Measurements from ENCODE around the gene SYNGAP1. TPM values are rescaled to one million over a fixed set of nuclear protein-coding genes. Genes with fewer than 3 reads are reported as not detected.
A peak's percentile ranks its signal among the peaks of the same experiment; 100 is the strongest.

Gene SYNGAP1
- total and polyA plus RNA-seq, 3 experiments from 2014 or later: 1.0 to 24.9 (median 22.6) TPM

DNA sequence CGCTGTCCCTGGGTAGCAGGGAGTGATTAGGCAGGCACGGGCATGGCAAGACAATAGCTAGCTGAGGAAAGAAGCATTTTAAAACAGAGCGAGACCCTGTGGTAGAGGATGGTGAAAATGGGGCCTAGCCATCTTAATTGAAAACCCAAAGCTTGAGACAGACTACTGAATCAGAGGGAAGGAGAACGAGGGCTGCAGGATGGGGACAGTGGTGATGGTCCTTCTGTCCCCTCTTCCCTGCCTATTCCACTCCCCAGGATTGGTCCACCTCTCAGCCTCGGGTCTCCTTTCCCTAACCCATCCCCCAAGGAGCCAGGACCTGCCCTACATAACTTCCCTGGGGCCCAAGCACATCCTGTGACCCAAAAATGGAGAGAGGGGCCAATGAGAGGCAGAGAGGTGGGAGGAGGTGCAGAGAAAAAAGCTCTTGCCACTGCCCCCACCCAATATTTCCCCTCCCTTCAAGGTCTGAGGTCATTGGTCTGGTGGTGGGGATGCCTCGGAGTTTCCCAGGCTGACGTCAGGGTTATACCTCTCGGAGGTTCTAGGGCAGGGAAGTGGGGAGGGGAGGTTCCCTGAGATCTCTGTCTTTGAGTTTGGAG lies 1.1 kb upstream of the SYNGAP1 start:
- peak in 4 of 5 donors; percentile 50 to 76 (median 70) for DNase-seq
- peaks cover 59 to 63% (median 59%) of the 10 kb centered on the region in 3 donors for H3K4me1 Mint-ChIP-seq
- Histone ChIP-seq H3K27me3 (ENCODE audit: insufficient read depth, low read length, poor library complexity, severe bottlenecking) (no peaks in the 10 kb centered on the region), H3K4me3 (ENCODE audit: low read length) (peak overlapping the region; percentile 68), H3K27ac (ENCODE audit: low read depth, low read length) (peak overlapping the region; percentile 90), H3K36me3 (ENCODE audit: insufficient read depth, low read length) (peaks cover 20% of the 10 kb centered on the region), H3K9me3 (ENCODE audit: low read length) (no peaks in the 10 kb centered on the region), H3K4me1 (ENCODE audit: insufficient read depth, low read length) (peaks cover 45% of the 10 kb centered on the region)
- ChIA-PET POLR2A (interaction anchor here (0.5 to 1.6 kb wide), 10 partner anchors 9 to 1589 kb away, joined by 3 to 8 read pairs (median 4); partner anchors contain the start of genes B3GALT4, KIFC1, RPS18 and VPS52), CTCF (interaction anchor here (1.0 to 2.9 kb wide), 5 partner anchors 11 to 170 kb away, joined by 3 to 15 read pairs (median 3); no protein-coding TSS in a partner anchor)
- peaks cover 5 to 40% (median 5%) of the 10 kb centered on the region in 3 donors for H3K36me3 Mint-ChIP-seq
- H3K27ac Mint-ChIP-seq: peak overlapping the region; percentile 89 to 100 (median 100)
- peaks cover 0 to 3% of the 10 kb centered on the region in 2 donors for H3K27me3 Mint-ChIP-seq
- peaks cover 0 to 2% (median 0%) of the 10 kb centered on the region in 5 donors for H3K9me3 Mint-ChIP-seq
- peak overlapping the region; percentile 85 to 95 (median 92) for H3K4me3 Mint-ChIP-seq

DNA sequence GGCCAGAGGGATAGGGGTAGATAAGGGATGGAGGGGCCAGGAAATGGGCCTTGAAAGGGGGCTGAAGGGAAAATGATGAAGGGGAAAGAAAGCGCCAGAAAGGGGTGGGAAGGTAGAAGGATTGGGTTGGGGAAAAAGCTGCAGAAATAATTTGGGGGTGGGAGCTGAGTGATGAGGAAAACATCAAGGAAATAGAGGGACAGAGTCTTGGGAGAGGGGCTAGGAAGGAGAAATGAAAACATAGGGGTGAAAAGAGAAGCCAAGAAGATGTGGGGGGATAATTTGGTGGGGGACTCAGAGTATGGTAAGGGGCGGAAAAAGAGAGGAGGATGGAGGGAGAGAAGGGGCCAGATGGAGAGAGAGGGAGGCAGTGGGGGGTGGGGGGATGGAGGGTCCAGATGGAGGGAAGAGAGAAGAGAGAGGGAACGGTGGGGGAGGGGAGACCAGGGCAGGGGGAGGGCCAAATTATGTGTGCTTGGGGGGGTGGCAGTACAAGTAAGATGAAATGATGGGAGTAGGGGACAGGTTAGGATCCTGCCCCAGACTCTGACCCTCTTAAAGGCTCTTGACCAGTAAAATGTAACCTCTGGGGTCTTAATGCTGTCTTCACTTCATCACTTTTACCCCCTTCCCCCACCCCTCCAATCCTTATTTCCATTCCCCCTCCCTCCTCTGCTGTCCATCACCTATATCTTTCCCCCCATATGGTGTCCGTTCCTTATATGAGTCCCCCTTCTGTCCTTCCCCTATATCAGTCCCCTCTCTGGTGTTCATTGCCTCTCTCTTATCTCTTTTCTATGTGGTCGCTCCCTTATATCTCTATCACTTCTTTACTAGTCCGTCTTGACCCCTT lies 852 bp downstream of the SYNGAP1 start:
- Mint-ChIP-seq H3K4me1 (peaks cover 63 to 66% (median 65%) of the 10 kb centered on the region in 3 donors), H3K9me3 (no peaks in the 10 kb centered on the region), H3K36me3 (peaks cover under 1 to 21% (median 4%) of the 10 kb centered on the region in 3 donors), H3K27ac (peak overlapping the region in 7 of 8 donors; percentile 50 to 90 (median 75)), H3K27me3 (peaks cover 0 to 3% of the 10 kb centered on the region in 2 donors), H3K4me3 (peak overlapping the region in 3 of 7 donors; percentile 12 to 79 (median 50))
- ChIA-PET POLR2A (no interaction called here), CTCF (interaction anchor here (1.3 kb wide), 1 partner anchor 30 kb away, joined by 3 read pairs; no protein-coding TSS in a partner anchor)
- H3K9me3 ChIP-seq (ENCODE audit: low read length): no peaks in the 10 kb centered on the region
- H3K27me3 ChIP-seq (ENCODE audit: insufficient read depth, low read length, poor library complexity, severe bottlenecking): no peaks in the 10 kb centered on the region
- no peak overlapping the region for H3K4me3 ChIP-seq (ENCODE audit: low read length)
- no peak overlapping the region for H3K27ac ChIP-seq (ENCODE audit: low read depth, low read length)
- peaks cover 51% of the 10 kb centered on the region for H3K4me1 ChIP-seq (ENCODE audit: insufficient read depth, low read length)
- H3K36me3 ChIP-seq (ENCODE audit: insufficient read depth, low read length): peaks cover 5% of the 10 kb centered on the region
- no peak for DNase-seq

DNA sequence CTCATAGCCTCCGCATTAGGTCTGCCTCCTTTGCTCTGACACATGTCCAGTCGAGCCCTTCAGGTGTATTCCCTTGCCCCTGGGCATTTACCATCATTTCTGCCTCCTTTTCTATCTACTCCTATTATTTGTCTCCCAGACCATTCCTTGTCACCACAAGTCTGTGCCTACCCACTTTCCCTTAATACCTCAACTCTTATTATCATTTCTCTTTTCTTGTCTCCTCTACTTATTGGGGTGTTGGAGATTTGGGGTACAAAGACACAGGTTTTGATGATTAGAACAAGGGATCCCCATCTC lies 1.4 kb downstream of the SYNGAP1 start:
- Histone ChIP-seq H3K9me3 (ENCODE audit: low read length) (no peaks in the 10 kb centered on the region), H3K36me3 (ENCODE audit: insufficient read depth, low read length) (no peaks in the 10 kb centered on the region), H3K4me3 (ENCODE audit: low read length) (no peak overlapping the region), H3K27ac (ENCODE audit: low read depth, low read length) (no peak overlapping the region), H3K27me3 (ENCODE audit: insufficient read depth, low read length, poor library complexity, severe bottlenecking) (no peaks in the 10 kb centered on the region), H3K4me1 (ENCODE audit: insufficient read depth, low read length) (peaks cover 45% of the 10 kb centered on the region)
- H3K4me1 Mint-ChIP-seq: peaks cover 60 to 63% (median 62%) of the 10 kb centered on the region in 3 donors
- DNase-seq: no peak
- peak overlapping the region in 6 of 8 donors; percentile 30 to 90 (median 60) for H3K27ac Mint-ChIP-seq
- ChIA-PET CTCF (no interaction called here), POLR2A (no interaction called here)
- peaks cover 0 to 16% (median 4%) of the 10 kb centered on the region in 3 donors for H3K36me3 Mint-ChIP-seq
- no peaks in the 10 kb centered on the region for H3K9me3 Mint-ChIP-seq
- peaks cover 0 to 3% of the 10 kb centered on the region in 2 donors for H3K27me3 Mint-ChIP-seq
- peak overlapping the region in 1 of 7 donors; percentile 79 for H3K4me3 Mint-ChIP-seq

DNA sequence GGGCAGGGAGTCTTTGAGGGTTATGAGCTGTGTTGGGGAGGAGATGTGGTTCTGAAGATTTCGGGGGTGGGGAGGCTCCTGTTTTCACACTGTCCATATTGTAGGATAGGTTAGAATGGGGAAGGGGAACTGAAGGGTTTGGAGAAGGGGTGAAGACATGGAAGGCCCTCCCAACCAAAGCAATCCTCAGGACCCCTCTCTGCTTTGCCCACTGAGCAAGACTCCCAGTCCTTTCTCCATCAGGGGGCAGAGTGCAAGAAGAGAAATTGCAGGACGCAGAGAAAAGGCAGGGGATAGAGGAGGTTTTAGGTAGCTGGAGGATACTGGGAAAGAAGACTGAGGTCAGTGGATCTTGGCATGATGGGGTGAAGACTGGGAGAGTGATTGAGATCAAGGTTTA lies 3.9 kb downstream of the SYNGAP1 start:
- no peaks in the 10 kb centered on the region for H3K36me3 ChIP-seq (ENCODE audit: insufficient read depth, low read length)
- no peaks in the 10 kb centered on the region for H3K9me3 Mint-ChIP-seq
- no peak overlapping the region for H3K27ac ChIP-seq (ENCODE audit: low read depth, low read length)
- H3K4me1 Mint-ChIP-seq: peaks cover 57 to 62% (median 61%) of the 10 kb centered on the region in 3 donors
- ChIA-PET CTCF (interaction anchor here (3.5 kb wide), 1 partner anchor 15 kb away, joined by 10 read pairs; no protein-coding TSS in a partner anchor), POLR2A (interaction anchor here (3.0 kb wide), 1 partner anchor 13 kb away, joined by 13 read pairs; the partner anchor contains the start of gene PHF1)
- H3K36me3 Mint-ChIP-seq: peaks cover 0 to 13% (median 0%) of the 10 kb centered on the region in 3 donors
- no peaks in the 10 kb centered on the region for H3K27me3 ChIP-seq (ENCODE audit: insufficient read depth, low read length, poor library complexity, severe bottlenecking)
- peak overlapping the region; percentile 46 to 93 (median 86) for H3K4me3 Mint-ChIP-seq
- peaks cover 0 to 11% of the 10 kb centered on the region in 2 donors for H3K27me3 Mint-ChIP-seq
- DNase-seq: no peak
- H3K4me1 ChIP-seq (ENCODE audit: insufficient read depth, low read length): peaks cover 38% of the 10 kb centered on the region
- H3K9me3 ChIP-seq (ENCODE audit: low read length): no peaks in the 10 kb centered on the region
- H3K4me3 ChIP-seq (ENCODE audit: low read length): no peak overlapping the region
- H3K27ac Mint-ChIP-seq: peak overlapping the region; percentile 80 to 100 (median 99)

DNA sequence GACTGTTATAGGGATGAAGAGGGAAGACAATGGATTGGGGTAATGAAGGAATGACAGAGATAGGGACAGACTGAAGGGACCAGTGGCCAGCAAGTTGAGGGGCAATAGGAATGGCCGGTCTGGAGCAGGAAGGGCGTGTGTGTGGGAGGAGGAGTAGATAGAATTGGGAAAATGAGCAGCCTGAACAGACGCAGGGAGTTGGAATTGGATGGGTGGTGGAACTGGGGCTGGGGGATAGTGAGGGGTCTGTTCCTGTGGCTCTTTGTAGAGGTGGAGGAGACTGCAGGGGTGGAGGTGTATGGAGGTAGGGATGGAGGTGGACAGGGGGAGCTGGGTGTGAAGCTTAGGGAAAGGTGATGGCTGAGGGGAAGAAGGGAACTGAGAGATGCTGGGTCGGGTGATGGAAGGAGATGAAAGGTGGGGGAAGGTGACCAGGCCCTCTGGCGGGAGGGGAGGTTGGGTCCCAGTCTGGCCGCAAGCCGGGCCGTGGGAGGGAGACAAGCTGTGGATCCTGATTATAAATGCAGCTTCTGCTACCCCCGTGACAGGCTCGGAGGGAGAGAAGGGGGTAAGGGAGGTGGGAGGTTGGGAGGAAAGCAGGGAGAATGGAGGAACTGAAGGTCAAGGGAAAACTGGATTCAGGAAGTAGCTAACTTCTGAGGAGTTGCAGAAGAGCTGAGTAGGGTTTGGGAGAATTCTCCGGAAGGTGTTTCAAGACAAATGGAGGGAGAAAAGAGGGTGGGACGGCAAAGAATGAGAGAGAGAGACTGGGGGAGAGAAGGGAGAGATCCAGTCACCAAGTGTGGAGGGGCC lies 5.2 kb downstream of the SYNGAP1 start:
- H3K36me3 ChIP-seq (ENCODE audit: insufficient read depth, low read length): no peaks in the 10 kb centered on the region
- ChIA-PET POLR2A (interaction anchor here (1.4 to 3.0 kb wide), 3 partner anchors 14 to 136 kb away, joined by 3 to 13 read pairs (median 4); partner anchors contain the start of genes PFDN6, PHF1, WDR46 and ZBTB22), CTCF (interaction anchor here (0.9 to 3.5 kb wide), 9 partner anchors 13 to 177 kb away, joined by 3 to 14 read pairs (median 4); partner anchors contain the start of genes B3GALT4, RGL2 and ZBTB22)
- peak overlapping the region; percentile 69 for H3K4me3 ChIP-seq (ENCODE audit: low read length)
- Mint-ChIP-seq H3K27ac (peak overlapping the region; percentile 97 to 100 (median 99)), H3K4me3 (peak overlapping the region; percentile 84 to 93 (median 91)), H3K36me3 (peaks cover 0 to 13% (median 0%) of the 10 kb centered on the region in 3 donors), H3K27me3 (peaks cover 0 to 11% of the 10 kb centered on the region in 2 donors), H3K9me3 (no peaks in the 10 kb centered on the region), H3K4me1 (peaks cover 59 to 64% (median 63%) of the 10 kb centered on the region in 3 donors)
- no peaks in the 10 kb centered on the region for H3K27me3 ChIP-seq (ENCODE audit: insufficient read depth, low read length, poor library complexity, severe bottlenecking)
- no peak for DNase-seq
- peak overlapping the region; percentile 88 for H3K27ac ChIP-seq (ENCODE audit: low read depth, low read length)
- H3K9me3 ChIP-seq (ENCODE audit: low read length): no peaks in the 10 kb centered on the region
- H3K4me1 ChIP-seq (ENCODE audit: insufficient read depth, low read length): peaks cover 40% of the 10 kb centered on the region

DNA sequence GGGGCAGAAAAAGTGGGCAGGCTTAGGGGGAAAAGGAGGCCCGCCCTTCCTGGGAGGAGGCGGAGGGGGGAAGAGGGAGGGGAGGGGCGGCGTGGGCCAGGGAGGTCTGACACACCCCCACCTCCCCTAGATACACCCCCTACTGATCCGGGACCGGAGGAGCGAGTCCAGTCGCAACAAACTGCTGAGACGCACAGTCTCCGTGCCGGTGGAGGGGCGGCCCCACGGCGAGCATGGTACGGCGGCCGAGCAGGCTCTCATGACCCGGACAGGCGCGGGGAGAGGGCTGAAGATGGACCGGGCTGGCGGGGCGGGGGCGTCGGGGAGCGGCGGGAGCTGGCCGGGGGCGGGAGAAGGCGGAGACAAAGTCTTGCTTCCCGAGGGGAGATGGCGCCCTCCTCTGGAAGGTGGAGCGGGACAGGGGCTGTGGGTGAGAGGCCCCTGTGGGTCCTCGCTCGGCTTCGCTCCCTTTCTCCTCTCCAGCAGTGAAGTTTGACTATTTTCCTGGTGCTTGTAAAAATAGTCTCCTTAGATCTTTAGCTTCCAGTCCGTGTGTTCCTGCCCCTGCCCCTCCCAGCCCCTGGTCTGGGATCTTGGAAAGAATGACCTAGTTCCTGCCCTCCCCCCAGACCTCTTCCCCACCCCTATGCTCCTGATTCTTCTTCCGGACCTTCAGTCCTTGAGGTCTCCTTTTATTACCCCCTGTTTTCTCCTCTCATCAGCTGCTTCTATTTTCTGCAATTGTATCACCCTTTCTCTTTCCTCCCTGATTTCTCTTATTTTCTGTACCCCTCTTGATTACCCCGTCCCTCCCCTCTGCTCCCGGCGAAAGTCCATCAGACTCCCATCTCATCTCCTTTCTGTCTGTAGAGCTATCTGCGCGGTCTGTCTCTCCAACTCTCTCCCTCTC lies 6.1 kb downstream of the SYNGAP1 start:
- H3K4me3 Mint-ChIP-seq: peak overlapping the region; percentile 84 to 93 (median 91)
- H3K36me3 Mint-ChIP-seq: peaks cover 0 to 13% (median 0%) of the 10 kb centered on the region in 3 donors
- CTCF ChIA-PET: interaction anchor here (0.6 to 3.5 kb wide), 11 partner anchors 14 to 215 kb away, joined by 3 to 14 read pairs (median 4); partner anchors contain the start of genes B3GALT4, RGL2, ZBTB22 and ZBTB9
- peak overlapping the region; percentile 97 to 100 (median 99) for H3K27ac Mint-ChIP-seq
- POLR2A ChIA-PET: interaction anchor here (0.9 to 3.0 kb wide), 6 partner anchors 8 to 137 kb away, joined by 3 to 13 read pairs (median 4); partner anchors contain the start of genes CUTA, PFDN6, PHF1 and WDR46
- peaks cover 66 to 73% (median 71%) of the 10 kb centered on the region in 3 donors for H3K4me1 Mint-ChIP-seq
- H3K4me3 ChIP-seq (ENCODE audit: low read length): peak overlapping the region; percentile 69
- peak overlapping the region; percentile 88 for H3K27ac ChIP-seq (ENCODE audit: low read depth, low read length)
- peaks cover 48% of the 10 kb centered on the region for H3K4me1 ChIP-seq (ENCODE audit: insufficient read depth, low read length)
- no peaks in the 10 kb centered on the region for H3K9me3 Mint-ChIP-seq
- no peaks in the 10 kb centered on the region for H3K9me3 ChIP-seq (ENCODE audit: low read length)
- peaks cover 0 to 11% of the 10 kb centered on the region in 2 donors for H3K27me3 Mint-ChIP-seq
- no peaks in the 10 kb centered on the region for H3K36me3 ChIP-seq (ENCODE audit: insufficient read depth, low read length)
- peak; percentile 78 to 90 (median 80) for DNase-seq
- no peaks in the 10 kb centered on the region for H3K27me3 ChIP-seq (ENCODE audit: insufficient read depth, low read length, poor library complexity, severe bottlenecking)

Data from CD8-positive, alpha-beta memory T cell (primary cell).